Fibroblast of villous mesenchyme (primary cell): Measurements from ENCODE around the gene GFOD1. TPM values are rescaled to one million over a fixed set of nuclear protein-coding genes. Genes with fewer than 3 reads are reported as not detected.

Experiments
- DNase-seq: peaks from one replicate; pipeline ENCODE4 v3.0.0-alpha.2; 2010; ENCODE audit warnings: low read depth
- H3K4me3 ChIP-seq: 2 replicates; pipeline ENCODE4 v1.5.1; 2011; ENCODE audit warnings: low read depth, mild to moderate bottlenecking, low read length
- total RNA-seq: library from RNA; depleted of rRNA; stranded (reverse); fragments of >200 nt; gene quantifications from 2 replicates; pipeline ENCODE4 v1.2.3, GENCODE V29; 2012
- TF ChIP-seq, protein P1 (sequence below): IDR thresholded peaks from 2 replicates; pipeline ENCODE4 v1.5.1; 2012; ENCODE audit warnings: low read depth, mild to moderate bottlenecking, low read length; ENCODE audit not compliant: insufficient read depth

GFOD1 gene
- total RNA-seq, 1 donor = 4.7 TPM

GRCh38 chr6:13319891-13320564, 167.4 kb downstream of the GFOD1 start:
- TF ChIP-seq, protein P1, sequence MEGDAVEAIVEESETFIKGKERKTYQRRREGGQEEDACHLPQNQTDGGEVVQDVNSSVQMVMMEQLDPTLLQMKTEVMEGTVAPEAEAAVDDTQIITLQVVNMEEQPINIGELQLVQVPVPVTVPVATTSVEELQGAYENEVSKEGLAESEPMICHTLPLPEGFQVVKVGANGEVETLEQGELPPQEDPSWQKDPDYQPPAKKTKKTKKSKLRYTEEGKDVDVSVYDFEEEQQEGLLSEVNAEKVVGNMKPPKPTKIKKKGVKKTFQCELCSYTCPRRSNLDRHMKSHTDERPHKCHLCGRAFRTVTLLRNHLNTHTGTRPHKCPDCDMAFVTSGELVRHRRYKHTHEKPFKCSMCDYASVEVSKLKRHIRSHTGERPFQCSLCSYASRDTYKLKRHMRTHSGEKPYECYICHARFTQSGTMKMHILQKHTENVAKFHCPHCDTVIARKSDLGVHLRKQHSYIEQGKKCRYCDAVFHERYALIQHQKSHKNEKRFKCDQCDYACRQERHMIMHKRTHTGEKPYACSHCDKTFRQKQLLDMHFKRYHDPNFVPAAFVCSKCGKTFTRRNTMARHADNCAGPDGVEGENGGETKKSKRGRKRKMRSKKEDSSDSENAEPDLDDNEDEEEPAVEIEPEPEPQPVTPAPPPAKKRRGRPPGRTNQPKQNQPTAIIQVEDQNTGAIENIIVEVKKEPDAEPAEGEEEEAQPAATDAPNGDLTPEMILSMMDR = no peak
- no peak overlapping the region for H3K4me3 ChIP-seq
- no peak for DNase-seq

DNA sequence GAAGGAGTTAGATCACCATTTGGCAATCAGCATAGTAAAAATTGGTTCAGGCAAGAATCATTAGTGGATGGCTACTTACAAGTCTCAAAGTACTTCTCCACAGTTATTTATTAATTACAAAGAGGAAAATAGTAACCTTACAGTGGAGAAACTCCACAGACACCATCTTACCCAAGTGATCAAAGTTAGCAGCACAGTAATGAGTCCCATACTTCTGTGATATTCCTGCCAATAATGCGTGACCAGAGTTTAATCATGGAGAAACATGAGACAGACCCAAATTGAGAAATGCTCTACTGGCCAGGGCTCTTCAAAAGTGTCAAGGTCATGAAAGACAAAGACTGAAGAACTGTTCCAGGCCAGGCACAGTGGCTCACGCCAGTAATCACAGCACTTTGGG, 168.6 kb downstream of the GFOD1 start:
- no peak for DNase-seq
- TF ChIP-seq, protein P1 = no peak
- no peak overlapping the region for H3K4me3 ChIP-seq

GRCh38 chr6:13315896-13316295, 171.5 kb downstream of the GFOD1 start:
- TF ChIP-seq, protein P1 = no peak
- H3K4me3 ChIP-seq = no peak overlapping the region
- no peak for DNase-seq

DNA sequence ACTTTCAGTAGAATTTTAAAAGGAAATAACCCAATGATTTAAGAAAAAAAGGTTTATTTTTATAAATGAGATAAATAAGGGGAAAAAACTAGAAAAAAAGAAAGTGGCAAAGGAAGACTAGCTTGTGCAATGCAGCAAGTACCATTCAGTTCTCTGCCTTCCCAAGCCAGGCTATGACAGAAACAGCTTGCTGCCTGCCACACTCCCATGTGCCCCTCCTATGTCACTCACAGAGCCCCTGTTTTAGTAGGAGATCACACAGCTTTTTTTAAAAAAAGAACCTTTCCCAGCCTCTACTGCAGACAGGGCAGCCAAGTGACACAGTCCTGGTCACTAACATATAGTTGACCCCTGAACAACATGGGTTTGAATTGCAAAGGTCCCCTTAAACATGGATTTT, 172.6 kb downstream of the GFOD1 start:
- H3K4me3 ChIP-seq = no peak overlapping the region
- TF ChIP-seq, protein P1 = no peak
- DNase-seq = no peak

- DNase-seq = no peak
- TF ChIP-seq, protein P1 = no peak
- H3K4me3 ChIP-seq = no peak overlapping the region
These were observed 176.2 kb downstream of the GFOD1 start for GRCh38 chr6:13311155-13311554.

DNA sequence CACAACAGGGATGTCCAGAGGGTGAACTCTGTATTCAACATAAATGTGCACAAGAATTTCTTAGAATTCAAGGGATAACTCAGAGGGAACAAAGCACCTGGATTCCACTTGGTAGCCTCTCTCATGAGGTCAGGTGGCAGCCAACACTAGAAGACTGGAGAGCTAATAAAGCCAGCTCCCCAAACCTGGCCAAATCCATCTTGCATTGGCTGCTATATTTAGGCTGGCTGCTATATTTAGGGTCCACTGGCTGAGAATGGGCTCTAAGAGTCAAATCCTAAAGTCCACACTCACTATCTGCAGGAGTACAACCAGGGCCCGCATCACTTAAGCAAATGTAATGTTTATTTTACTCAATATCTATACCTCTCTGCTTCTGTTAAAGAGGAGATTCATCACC, 179.1 kb downstream of the GFOD1 start:
- DNase-seq = no peak
- H3K4me3 ChIP-seq = no peak overlapping the region
- TF ChIP-seq, protein P1 = no peak

Other genes with a start within 250 kb of the GFOD1 start
- 23.7 and 27.4 TPM in 2 replicates for gene TBC1D7, start 159.1 kb downstream of the GFOD1 start, total RNA-seq
- gene SIRT5, start 87.0 kb upstream of the GFOD1 start, total RNA-seq = 6.1 and 9.9 TPM in 2 replicates
- gene NOL7, start 127.7 kb upstream of the GFOD1 start, total RNA-seq = 50.1 and 54.4 TPM in 2 replicates
- 25.5 and 26.4 TPM in 2 replicates for gene RANBP9, start 224.2 kb upstream of the GFOD1 start, total RNA-seq